Right forelimb (tissue), 1 donor: ENCODE results near the gene SECTM1.

ENCODE experiments used
- DNase-seq: peaks from one replicate; pipeline ENCODE4 v3.0.0-alpha.2; 2018

The SECTM1 gene

DNA sequence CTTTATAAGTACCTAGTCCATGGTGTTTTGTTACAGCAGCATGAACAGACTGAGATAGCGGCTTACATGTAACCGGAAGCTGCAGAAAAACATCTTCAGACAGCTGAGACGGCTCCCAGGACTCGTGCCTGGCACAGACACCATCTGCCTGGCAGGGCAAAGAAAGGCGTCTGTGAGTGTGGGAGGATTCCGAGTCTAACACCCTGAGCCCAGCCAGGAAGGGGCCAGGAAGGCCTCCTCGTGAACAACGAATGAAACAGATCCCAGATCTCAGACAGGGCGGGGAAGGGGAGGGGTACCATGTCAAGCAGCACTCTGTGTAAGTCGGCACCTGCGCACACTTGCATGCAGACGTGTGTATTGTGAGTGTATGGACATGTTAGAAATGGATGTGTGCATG, 55.7 kb downstream of the SECTM1 start:
- DNase-seq, result no peak

DNA sequence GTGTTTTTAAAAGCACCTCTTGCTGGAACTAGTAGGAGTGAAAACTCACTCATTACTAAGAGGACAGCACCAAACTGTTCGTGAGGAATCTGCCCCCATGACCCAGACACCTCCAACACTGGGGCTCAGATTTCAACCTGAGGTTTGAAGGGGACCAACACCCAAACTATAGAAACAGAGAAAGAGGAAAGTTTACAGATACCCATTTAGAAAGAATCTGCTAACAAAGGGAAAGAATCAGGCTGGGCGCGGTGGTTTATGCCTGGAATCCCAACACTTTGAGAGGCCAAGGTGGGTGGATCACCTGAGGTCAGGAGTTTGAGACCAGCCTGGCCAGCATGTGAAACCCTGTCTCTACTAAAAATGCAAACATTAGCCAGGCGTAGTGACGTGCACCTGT, 56.6 kb downstream of the SECTM1 start:
- no peak for DNase-seq

DNA sequence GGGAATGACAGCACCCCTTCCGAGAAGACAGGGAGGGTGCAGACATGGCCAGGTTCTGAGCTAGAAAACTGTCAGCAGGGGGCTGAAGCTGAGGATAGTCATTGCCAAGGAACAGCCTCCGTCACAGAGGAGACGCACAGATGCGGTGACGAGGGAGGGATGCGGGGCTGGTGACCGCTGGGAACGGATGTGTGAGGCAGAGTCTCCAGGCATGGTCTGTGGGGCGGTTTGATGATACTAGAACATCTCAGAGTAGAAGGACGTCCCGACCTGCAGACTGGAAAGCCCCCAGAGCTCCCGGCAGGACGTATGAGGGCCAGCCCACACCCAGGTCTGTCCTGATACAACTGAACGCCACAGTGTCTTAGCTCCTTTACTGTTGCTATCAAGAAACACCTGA, 58.2 kb downstream of the SECTM1 start:
- DNase-seq, result no peak

DNA sequence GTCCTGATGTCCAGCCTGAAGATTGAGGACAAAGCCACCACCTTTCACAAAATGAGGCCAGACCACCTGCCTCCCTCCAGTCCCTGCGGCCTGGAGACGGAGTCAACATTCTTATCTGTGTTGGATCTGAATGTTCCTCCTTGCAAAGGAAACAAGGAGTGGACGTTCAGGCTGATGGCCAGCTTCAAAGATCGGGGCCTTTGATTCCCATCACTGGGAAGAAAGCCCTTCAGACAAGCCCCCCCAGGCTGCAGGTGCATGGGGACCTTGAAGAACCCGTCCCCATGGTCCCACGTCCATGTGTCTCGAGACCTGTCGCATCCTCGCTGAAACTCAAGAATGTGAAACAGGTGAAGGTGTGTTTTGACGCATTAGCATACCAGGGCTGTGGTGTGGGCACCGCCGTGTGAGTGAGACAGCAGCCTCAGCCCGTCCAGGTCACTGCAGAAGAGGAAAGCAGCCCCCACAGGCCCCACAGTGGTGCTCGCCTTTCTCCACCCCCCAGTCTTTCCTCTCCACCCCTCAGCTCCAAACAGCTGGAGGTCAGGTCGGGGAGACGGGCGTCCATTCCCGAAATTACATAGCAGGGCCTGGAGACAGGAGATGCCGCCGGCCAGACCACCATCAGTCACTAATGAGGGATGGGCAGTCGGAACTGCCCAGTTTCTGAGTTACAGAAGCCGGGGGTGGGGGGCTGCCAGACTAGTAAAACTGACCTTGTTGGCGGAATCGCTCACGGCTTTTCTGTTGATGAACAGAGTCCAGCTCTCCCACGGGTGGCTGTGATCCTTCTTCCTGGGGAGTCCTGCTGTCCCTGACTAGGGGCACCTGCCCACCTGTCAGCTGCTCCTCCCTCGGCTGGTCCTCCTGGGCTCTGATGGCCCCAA, 59.2 kb downstream of the SECTM1 start:
- DNase-seq, result no peak

DNA sequence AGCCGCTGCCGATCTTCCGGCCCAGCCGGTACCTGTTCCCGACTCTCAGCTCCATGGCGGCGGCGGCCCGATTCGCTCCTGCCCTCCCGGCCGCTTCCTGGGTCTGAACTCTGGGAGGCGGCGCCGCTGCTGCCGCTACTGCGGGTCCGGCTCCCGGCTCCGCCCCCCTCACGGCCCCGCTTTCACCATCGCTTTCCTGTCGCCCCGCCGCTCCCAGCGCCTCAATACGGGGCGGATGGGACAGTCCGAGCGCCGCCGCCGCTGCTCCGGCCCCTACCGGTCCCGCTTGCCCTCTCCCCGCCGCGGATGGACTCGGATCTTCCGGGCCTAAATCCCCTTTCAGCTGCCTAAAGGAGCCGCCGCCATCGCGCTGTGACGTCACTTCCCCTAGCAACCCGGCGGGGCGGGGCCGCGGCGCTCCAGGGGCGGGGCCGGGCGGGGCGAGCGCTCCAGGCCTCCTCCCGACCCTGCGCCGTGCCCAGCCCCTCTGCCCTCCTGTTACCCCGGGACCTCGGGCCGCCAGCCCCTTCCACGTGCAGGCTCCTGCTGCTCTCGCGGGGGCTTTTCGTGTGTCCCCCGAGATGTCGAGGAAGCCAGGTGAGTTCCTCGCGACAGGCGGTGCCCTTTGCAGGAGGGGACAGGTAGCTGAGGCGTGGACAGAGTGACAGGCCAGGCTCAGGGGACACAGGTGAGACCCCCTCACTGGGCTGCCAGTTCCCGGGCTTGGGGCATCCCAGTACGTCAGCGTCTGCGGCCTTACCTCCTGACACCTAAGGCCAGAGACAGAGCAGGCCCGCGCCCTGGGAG, 60.0 kb downstream of the SECTM1 start, which contains the start of gene CSNK1D:
CSNK1D (minus strand) TSS at position 374 of the 807 bp plus-strand sequence; CDS start at position 55, 319 bp downstream.
- peak; percentile 96 for DNase-seq

DNA sequence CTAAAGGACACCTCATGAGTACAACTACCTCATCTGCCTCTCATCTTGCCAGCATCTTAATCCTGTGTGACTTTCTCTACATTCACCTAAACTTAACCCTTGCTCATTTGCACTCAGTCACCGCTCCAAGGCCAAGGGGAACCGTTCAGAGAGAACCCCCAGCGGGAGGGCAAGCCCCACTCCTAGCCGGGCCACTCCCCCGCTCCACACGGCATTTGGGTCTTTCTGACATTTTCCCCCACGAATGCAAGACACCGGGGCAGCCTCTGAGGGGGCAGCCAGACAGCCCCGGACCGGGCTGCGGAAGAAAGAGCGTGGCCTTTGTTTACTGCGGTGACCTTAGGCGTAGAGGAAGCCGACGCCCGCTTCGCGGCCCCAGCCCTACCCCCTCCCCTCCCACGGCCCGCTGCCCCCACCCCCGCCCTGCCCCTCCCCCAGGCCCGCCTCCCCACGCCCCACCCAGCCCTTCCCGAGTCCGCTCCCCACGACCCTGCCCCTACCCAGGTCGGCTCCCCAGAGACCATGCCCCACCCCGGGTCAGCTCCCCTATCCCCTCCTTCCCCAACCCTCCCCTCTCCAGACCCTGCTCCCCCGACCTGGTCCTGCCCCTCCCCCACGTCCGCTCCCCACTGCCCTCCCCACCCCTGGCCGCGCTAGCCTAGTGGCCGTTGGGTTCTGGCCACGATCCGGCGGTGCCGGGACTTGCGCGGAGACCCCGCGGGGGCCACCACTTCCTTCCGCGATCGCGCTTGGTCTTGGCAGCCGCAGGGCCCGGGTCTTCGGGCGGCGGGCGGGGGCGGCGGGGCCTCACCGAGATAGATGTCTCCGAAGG, 60.9 kb downstream of the SECTM1 start:
- DNase-seq, result no peak

DNA sequence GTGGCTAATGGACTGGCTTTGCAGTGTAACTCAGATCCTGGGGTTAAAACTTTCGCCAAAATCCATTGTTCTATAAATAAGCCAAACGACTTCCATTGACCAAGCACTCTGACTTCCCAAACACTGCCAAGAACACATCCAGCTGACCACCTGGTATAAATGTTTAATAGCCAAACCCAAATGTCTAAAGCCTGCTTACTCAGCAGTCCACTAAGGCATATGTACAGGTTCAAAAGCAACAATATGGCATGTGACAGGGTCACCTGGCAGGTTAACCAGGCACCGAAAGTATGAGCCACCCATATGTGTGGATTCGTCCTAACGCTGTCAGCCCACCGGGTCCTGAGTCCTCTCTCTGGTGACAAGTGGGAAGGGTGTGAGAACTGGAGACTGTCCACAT, 62.2 kb downstream of the SECTM1 start:
- no peak for DNase-seq
